Lung microvascular endothelial cell (primary cell): Measurements from ENCODE around the gene C1orf35. TPM values are rescaled to one million over a fixed set of nuclear protein-coding genes. Genes with fewer than 3 reads are reported as not detected.

Experiments
- DNase-seq, 2 donors: peaks; one replicate each; pipeline versions ENCODE4 v3.0.0 to v3.0.0-alpha.2; 2010; ENCODE audit warnings: low read depth in 2 of 2
- total RNA-seq: library from RNA; depleted of rRNA; stranded (reverse); fragments of >200 nt; gene quantifications from 2 replicates; pipeline ENCODE4 v1.2.1, GENCODE V29; 2014

The C1orf35 gene
- total RNA-seq, 1 donor from 2014 or later = 8.1 TPM

GRCh38 chr1:228095161-228095560 is 8.0 kb downstream of the C1orf35 start:
- DNase-seq = no peak

- no peak for DNase-seq
Measured at GRCh38 chr1:228094432-228095016, 8.6 kb downstream of the C1orf35 start.

GRCh38 chr1:228093050-228093906 is 9.8 kb downstream of the C1orf35 start:
- no peak for DNase-seq

GRCh38 chr1:228092342-228093049 is 10.6 kb downstream of the C1orf35 start:
- DNase-seq = no peak

GRCh38 chr1:228091084-228091483 is 12.0 kb downstream of the C1orf35 start:
- DNase-seq = no peak

GRCh38 chr1:228090613-228091081 is 12.5 kb downstream of the C1orf35 start:
- DNase-seq = peak; percentile 35 to 63

GRCh38 chr1:228089519-228090380 is 13.4 kb downstream of the C1orf35 start:
- DNase-seq = no peak

GRCh38 chr1:228088586-228089498 is 14.3 kb downstream of the C1orf35 start:
- peak in 1 of 2 donors; percentile 34 for DNase-seq

GRCh38 chr1:228087771-228088251 is 15.3 kb downstream of the C1orf35 start:
- DNase-seq = peak; percentile 71 to 93

- DNase-seq = peak; percentile 71 to 80
Measured at GRCh38 chr1:228085287-228085951, 17.7 kb downstream of the C1orf35 start.

- no peak for DNase-seq
Measured at GRCh38 chr1:228084797-228085196, 18.3 kb downstream of the C1orf35 start.

- peak; percentile 28 to 47 for DNase-seq
Measured at GRCh38 chr1:228084325-228084724, 18.8 kb downstream of the C1orf35 start.

- peak; percentile 53 to 56 for DNase-seq
Measured at GRCh38 chr1:228083871-228084278, 19.2 kb downstream of the C1orf35 start.

- DNase-seq = peak; percentile 62 to 78
Measured at GRCh38 chr1:228082918-228083870, 19.9 kb downstream of the C1orf35 start.

GRCh38 chr1:228082214-228082917 is 20.8 kb downstream of the C1orf35 start, which contains the start of gene ARF1:
TSS of gene ARF1 (plus strand) at chr1:228082708. CDS start at chr1:228097115, 14,407 bp downstream.
- peak; percentile 95 to 96 for DNase-seq

GRCh38 chr1:228081578-228082213 is 21.4 kb downstream of the C1orf35 start:
- DNase-seq = peak in 1 of 2 donors; percentile 24

- no peak for DNase-seq
Measured at GRCh38 chr1:228081144-228081543, 22.0 kb downstream of the C1orf35 start.
